ENCODE data around the gene FGF22. TPM values are rescaled to one million over a fixed set of nuclear protein-coding genes. Genes with fewer than 3 reads are reported as not detected.
"Not testable (repeated sequence)": the region's sequence is repeated elsewhere in the genome, so short reads cannot be mapped to it uniquely, and the experiment has no call there.

Gene FGF22
- total RNA-seq, 1 donor from 2014 or later: not detected

GRCh38 chr19:605061-605971 is 34.4 kb upstream of the FGF22 start:
- intact Hi-C loops (cut with DNase I); ATAC-seq: not testable (repeated sequence)

GRCh38 chr19:607301-608154 is 32.2 kb upstream of the FGF22 start:
- DNase-seq (ENCODE audit: missing footprints): no peak
- intact Hi-C loops (cut with DNase I): no loop called here
- ATAC-seq: no peak

More at GRCh38 chr19:605061-605971, 34.4 kb upstream of the FGF22 start:
- DNase-seq (ENCODE audit: missing footprints): not testable (repeated sequence)

- DNase-seq (ENCODE audit: missing footprints) (no peak), ATAC-seq (peak; percentile 15)
- intact Hi-C loops (cut with DNase I): no loop called here
Observed at GRCh38 chr19:608155-609003, 31.3 kb upstream of the FGF22 start.

- ATAC-seq (peak; percentile 49), DNase-seq (ENCODE audit: missing footprints) (peak; percentile 82)
- intact Hi-C loops (cut with DNase I): no loop called here
Observed at GRCh38 chr19:609004-609346, 30.7 kb upstream of the FGF22 start.

- intact Hi-C loops (cut with DNase I): no loop called here
- ATAC-seq (no peak), DNase-seq (ENCODE audit: missing footprints) (no peak)
Observed at GRCh38 chr19:610071-610800, 29.4 kb upstream of the FGF22 start.

- ATAC-seq (peak; percentile 59), DNase-seq (ENCODE audit: missing footprints) (no peak)
- intact Hi-C loops (cut with DNase I): no loop called here
Observed at GRCh38 chr19:610801-611480, 28.7 kb upstream of the FGF22 start.

GRCh38 chr19:611481-611868 is 28.2 kb upstream of the FGF22 start:
- ATAC-seq (no peak), DNase-seq (ENCODE audit: missing footprints) (no peak)
- intact Hi-C loops (cut with DNase I): no loop called here

- no peak for ATAC-seq
- DNase-seq (ENCODE audit: missing footprints): no peak
- intact Hi-C loops (cut with DNase I): no loop called here
Observed at GRCh38 chr19:612941-613340, 26.7 kb upstream of the FGF22 start.

GRCh38 chr19:613732-614567 is 25.7 kb upstream of the FGF22 start:
- DNase-seq (ENCODE audit: missing footprints) (no peak), ATAC-seq (no peak)
- intact Hi-C loops (cut with DNase I): no loop called here

- DNase-seq (ENCODE audit: missing footprints) (no peak), ATAC-seq (no peak)
- intact Hi-C loops (cut with DNase I): no loop called here
Observed at GRCh38 chr19:615619-616018, 24.1 kb upstream of the FGF22 start.

- intact Hi-C loops (cut with DNase I): no loop called here
- DNase-seq (ENCODE audit: missing footprints) (no peak), ATAC-seq (no peak)
Observed at GRCh38 chr19:616062-616700, 23.5 kb upstream of the FGF22 start.

GRCh38 chr19:616747-617526 is 22.7 kb upstream of the FGF22 start:
- DNase-seq (ENCODE audit: missing footprints): no peak
- no peak for ATAC-seq
- intact Hi-C loops (cut with DNase I): no loop called here

- ATAC-seq (no peak), DNase-seq (ENCODE audit: missing footprints) (no peak)
- intact Hi-C loops (cut with DNase I): no loop called here
Observed at GRCh38 chr19:617551-618246, 22.0 kb upstream of the FGF22 start.

GRCh38 chr19:618247-618619 is 21.4 kb upstream of the FGF22 start:
- intact Hi-C loops (cut with DNase I): no loop called here
- ATAC-seq (no peak), DNase-seq (ENCODE audit: missing footprints) (no peak)

- no peak for DNase-seq (ENCODE audit: missing footprints)
- intact Hi-C loops (cut with DNase I): no loop called here
- ATAC-seq: no peak
Observed at GRCh38 chr19:618674-619285, 20.9 kb upstream of the FGF22 start.
